GM12864 (cell line): ENCODE results near the gene IL7R.

Experiments used
- DNase-seq: peaks from one replicate; pipeline ENCODE4 v3.0.0-alpha.2; 2011; ENCODE audit warnings: low read depth
- H3K4me3 ChIP-seq: 2 replicates; pipeline ENCODE4 v1.5.1; 2011; ENCODE audit warnings: mild to moderate bottlenecking, low read depth, low read length, control low read depth
- TF ChIP-seq, protein P1 (sequence below): IDR thresholded peaks from 2 replicates; pipeline ENCODE4 v1.5.1; 2011; ENCODE audit warnings: low read depth, mild to moderate bottlenecking, moderate library complexity, low read length, control low read depth, inconsistent platforms; ENCODE audit errors: missing control alignments

IL7R gene

GRCh38 chr5:35856765-35857351, at the start of gene IL7R:
Gene IL7R, plus strand, starts transcription at chr5:35856891. Its CDS starts 87 bp downstream, at chr5:35856978.
- no peak for DNase-seq
- TF ChIP-seq, protein P1, sequence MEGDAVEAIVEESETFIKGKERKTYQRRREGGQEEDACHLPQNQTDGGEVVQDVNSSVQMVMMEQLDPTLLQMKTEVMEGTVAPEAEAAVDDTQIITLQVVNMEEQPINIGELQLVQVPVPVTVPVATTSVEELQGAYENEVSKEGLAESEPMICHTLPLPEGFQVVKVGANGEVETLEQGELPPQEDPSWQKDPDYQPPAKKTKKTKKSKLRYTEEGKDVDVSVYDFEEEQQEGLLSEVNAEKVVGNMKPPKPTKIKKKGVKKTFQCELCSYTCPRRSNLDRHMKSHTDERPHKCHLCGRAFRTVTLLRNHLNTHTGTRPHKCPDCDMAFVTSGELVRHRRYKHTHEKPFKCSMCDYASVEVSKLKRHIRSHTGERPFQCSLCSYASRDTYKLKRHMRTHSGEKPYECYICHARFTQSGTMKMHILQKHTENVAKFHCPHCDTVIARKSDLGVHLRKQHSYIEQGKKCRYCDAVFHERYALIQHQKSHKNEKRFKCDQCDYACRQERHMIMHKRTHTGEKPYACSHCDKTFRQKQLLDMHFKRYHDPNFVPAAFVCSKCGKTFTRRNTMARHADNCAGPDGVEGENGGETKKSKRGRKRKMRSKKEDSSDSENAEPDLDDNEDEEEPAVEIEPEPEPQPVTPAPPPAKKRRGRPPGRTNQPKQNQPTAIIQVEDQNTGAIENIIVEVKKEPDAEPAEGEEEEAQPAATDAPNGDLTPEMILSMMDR = no peak
- no peak within 1 kb of the TSS for H3K4me3 ChIP-seq

GRCh38 chr5:35810601-35811000, 46.1 kb upstream of the IL7R start:
- DNase-seq = no peak
- H3K4me3 ChIP-seq = no peak overlapping the region
- TF ChIP-seq, protein P1 = no peak

DNA sequence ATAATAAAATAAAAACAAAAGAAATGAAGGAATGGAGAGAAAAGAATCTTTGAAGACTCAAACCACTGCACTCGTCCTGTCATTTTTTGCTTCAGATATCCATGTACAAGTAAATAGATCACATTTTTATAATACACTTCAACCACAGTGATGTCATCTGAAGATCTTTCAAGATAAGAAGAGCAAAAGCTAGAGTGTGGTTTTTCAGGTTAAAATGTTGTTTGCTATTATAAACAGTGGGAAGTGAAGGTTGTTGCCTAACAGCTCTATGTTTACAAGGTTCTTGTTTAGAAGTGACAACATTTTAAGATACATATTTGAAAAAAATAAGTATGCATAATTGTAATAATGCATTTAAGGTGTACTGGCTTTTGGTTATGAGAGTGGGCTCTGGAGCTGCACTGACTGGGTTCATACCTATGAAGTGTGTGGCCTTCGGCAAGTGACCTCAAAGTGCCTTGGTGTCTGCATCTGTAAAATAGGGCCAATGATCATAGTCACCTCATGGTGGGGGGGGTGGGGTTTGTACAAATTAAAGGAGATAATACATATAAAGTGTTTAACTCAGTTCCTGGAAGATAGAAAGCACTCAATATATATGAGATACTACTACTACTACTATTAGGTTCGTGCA, 45.5 kb upstream of the IL7R start:
- no peak for DNase-seq
- TF ChIP-seq, protein P1 = no peak
- H3K4me3 ChIP-seq = no peak overlapping the region

DNA sequence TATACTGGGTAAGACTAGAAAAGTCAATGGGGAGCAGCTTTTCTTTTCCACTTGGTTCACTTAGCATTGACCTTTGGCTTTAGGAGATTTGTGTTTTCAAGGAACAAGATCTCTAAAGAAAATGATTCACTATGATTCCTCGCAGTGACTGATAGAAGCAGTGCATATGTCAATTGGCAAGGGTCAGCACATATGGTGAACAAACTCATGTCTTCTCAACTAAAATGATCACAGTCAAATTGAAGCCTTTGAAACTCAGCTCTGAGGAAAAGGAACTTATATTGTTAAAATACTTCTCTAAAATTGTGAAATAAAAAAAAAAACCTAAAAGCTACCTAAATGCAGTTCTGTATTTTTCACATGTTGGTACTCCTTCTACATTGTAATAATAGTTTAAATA, 43.2 kb upstream of the IL7R start:
- H3K4me3 ChIP-seq = no peak overlapping the region
- DNase-seq = no peak
- TF ChIP-seq, protein P1 = no peak

DNA sequence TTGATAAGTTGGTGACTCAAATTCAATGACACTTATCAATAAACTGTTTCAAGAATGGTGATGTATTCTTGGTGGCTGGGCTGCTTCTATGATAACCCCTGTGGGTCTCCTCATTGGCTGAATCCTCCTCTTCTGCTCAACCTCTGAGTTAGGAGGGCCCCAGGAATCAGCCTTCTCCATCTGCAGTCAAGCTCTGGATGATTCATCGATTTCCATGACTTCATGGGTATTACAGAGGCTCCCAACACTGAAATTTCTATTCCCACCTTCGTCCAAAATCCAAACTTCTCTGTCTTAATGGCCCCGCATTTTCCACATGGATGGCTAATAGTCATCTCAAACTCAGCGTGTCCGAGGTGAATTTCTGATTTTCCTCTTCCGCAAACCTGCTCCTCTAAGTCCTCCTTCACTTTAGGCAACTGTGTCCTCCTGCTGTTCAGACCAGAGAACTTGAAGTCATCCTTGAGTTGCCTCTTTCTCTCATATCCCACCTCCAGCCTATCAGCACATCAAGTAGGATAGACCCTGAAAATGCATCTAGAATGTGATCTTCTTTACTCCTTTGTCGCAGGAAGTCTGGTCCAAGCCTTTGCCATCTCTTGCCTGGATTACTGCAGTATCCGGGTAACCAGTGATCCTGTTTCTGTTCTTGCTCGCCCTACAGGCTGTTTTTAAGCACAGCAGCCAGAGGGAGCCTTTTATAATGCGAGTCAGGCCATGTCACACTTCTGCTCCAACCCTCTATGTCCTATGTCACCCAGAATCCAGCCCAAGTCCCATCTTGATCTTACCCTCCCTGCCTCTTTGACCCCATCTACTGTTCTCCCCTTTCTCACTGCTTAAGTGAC, 41.4 kb upstream of the IL7R start:
- TF ChIP-seq, protein P1 = peak; percentile 31
- no peak overlapping the region for H3K4me3 ChIP-seq
- DNase-seq = no peak

DNA sequence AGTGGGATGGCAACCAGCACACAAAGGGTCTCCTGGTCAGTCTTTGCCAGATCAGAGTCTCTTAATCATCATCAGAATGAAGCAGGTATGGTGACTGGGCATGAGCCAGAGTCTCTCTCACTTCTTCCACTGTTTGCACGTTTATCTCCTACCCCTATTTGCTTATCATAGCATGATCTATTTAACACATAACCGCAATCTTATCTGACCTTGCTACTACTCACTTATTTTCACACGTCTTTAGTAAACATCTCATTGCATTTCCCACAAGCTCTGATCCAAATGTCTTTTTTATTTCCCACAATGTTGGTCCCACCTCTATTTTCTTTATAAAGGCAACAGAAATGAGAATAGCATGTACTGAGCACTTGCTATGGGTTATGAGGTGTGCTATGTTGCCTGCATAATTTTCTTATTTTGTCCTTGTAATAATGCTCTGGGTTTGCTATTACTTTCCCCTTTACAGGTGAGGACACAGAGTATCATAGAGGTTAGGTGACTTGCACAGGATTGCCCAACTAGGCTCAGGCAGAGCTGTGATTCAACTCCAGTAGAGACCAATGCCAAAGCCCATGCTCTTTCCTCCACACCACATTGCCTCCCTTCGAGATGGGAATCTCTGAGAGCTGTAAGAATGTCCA, 39.7 kb upstream of the IL7R start:
- no peak for DNase-seq
- no peak overlapping the region for H3K4me3 ChIP-seq
- TF ChIP-seq, protein P1 = no peak
